GM18867 (cell line): ENCODE measurements around the gene TRIM15.
"Not testable (repeated sequence)": the region's sequence is repeated elsewhere in the genome, so short reads cannot be mapped to it uniquely, and the experiment has no call there.

ENCODE experiments used
- ATAC-seq: cut with Tn5 transposase; IDR thresholded peaks from one replicate; pipeline ENCODE4 v1.9.1; 2021; ENCODE audit warnings: mild to moderate bottlenecking, moderate library complexity; ENCODE audit not compliant: unreplicated experiment

TRIM15 gene

GRCh38 chr6:30163090-30163917, at the start of gene TRIM15:
TSS of gene TRIM15 (plus strand) at chr6:30163546. CDS start at chr6:30163685, 139 bp downstream.
- ATAC-seq: no peak

- no peak for ATAC-seq
Measured at GRCh38 chr6:30113841-30114240, 49.5 kb upstream of the TRIM15 start.

- no peak for ATAC-seq
Measured at GRCh38 chr6:30116724-30117123, 46.6 kb upstream of the TRIM15 start.

GRCh38 chr6:30118691-30119090, 44.7 kb upstream of the TRIM15 start:
- ATAC-seq: not testable (repeated sequence)

GRCh38 chr6:30121446-30122366, 41.6 kb upstream of the TRIM15 start:
- ATAC-seq: no peak

GRCh38 chr6:30122515-30122914, 40.8 kb upstream of the TRIM15 start:
- no peak for ATAC-seq

GRCh38 chr6:30127238-30128093, 35.9 kb upstream of the TRIM15 start:
- ATAC-seq: no peak

GRCh38 chr6:30129265-30130178, 33.8 kb upstream of the TRIM15 start:
- no peak for ATAC-seq

GRCh38 chr6:30130179-30130679, 33.1 kb upstream of the TRIM15 start:
- no peak for ATAC-seq

- ATAC-seq: no peak
Measured at GRCh38 chr6:30130887-30131862, 32.2 kb upstream of the TRIM15 start.

GRCh38 chr6:30131947-30132497, 31.3 kb upstream of the TRIM15 start:
- ATAC-seq: no peak

- no peak for ATAC-seq
Measured at GRCh38 chr6:30135147-30135546, 28.2 kb upstream of the TRIM15 start.

GRCh38 chr6:30135757-30136156, 27.6 kb upstream of the TRIM15 start, which contains the start of gene TRIM40:
TSS of gene TRIM40 (plus strand) at chr6:30136140. CDS start at chr6:30137037, 897 bp downstream.
- ATAC-seq: no peak

GRCh38 chr6:30136570-30137286, 26.6 kb upstream of the TRIM15 start:
- no peak for ATAC-seq

- ATAC-seq: not testable (repeated sequence)
Measured at GRCh38 chr6:30140240-30140639, 23.1 kb upstream of the TRIM15 start.

GRCh38 chr6:30142665-30143064, 20.7 kb upstream of the TRIM15 start:
- no peak for ATAC-seq

GRCh38 chr6:30143780-30144179, 19.6 kb upstream of the TRIM15 start:
- ATAC-seq: no peak
